Right cardiac atrium (tissue), 5 donors: ENCODE measurements around the gene TMEM236. TPM values are rescaled to one million over a fixed set of nuclear protein-coding genes. Genes with fewer than 3 reads are reported as not detected.

Source experiments
- ATAC-seq, 2 donors: fragments of 200-7000 bp; cut with Tn5 transposase; one replicate each; pipeline versions ENCODE4 v1.8.0 to v1.9.1; 2020; ENCODE audit warnings: moderate library complexity in 2 of 2, mild to moderate bottlenecking in 1 of 2
- DNase-seq, 3 donors: peaks; one replicate each; pipeline ENCODE4 v3.0.0-alpha.2; 2020
- H3K27ac ChIP-seq: one replicate; pipeline ENCODE4 v1.5.1; 2013; ENCODE audit warnings: mild to moderate bottlenecking, low read length, control low read depth, moderate library complexity
- H3K27me3 ChIP-seq: one replicate; pipeline ENCODE4 v1.6.1; 2013; ENCODE audit not compliant: control insufficient read depth, insufficient read depth
- H3K4me1 ChIP-seq: one replicate; pipeline ENCODE4 v1.6.1; 2013; ENCODE audit warnings: low read length; ENCODE audit not compliant: control insufficient read depth, insufficient read depth
- H3K4me3 ChIP-seq: one replicate; pipeline ENCODE4 v1.5.1; 2013; ENCODE audit warnings: low read length, control low read depth
- H3K9me3 ChIP-seq: one replicate; pipeline ENCODE4 v1.6.1; 2013; ENCODE audit warnings: low read length; ENCODE audit not compliant: control insufficient read depth
- WGBS: extraction: QIAGEN DNeasy Blood & Tissue Kit; methylation state at CpG from one replicate; pipeline ENCODE4 v1.1.7; 2013; 5-methylcytosine and 5-hydroxymethylcytosine counted together
- intact Hi-C, 4 donors: fragments of 100-400 bp; cut with DNase I; formaldehyde crosslinking; loops; one replicate each; pipeline versions ENCODE4 v1.11.0 to v1.14.0; 2022 to 2023
- polyA plus RNA-seq: library from polyadenylated mRNA; stranded (reverse); fragments of 200-250 nt; gene quantifications from one replicate; pipeline ENCODE4 v1.2.3, GENCODE V29; 2013
- total RNA-seq, 4 donors: library from RNA; stranded (reverse); fragmentation: NEBNext Ultra II Directional; extraction: Animal tissue kit (Norgen Biotek cat#: 25700); gene quantifications; one replicate each; pipeline ENCODE4 v1.2.1, GENCODE V29; 2021
- donor health status: healthy with polysubstance abuse.
- donor health status: DM: no; HTN: yes; CAD: no.
- donor health status: DM: no; HTN: no; CAD: no.
- donor health status: DM: no; HTN: yes; CAD: no; lungs with severe emphysema.
- donor health status: DM: yes; HTN: yes; CAD: no.

The TMEM236 gene
- total and polyA plus RNA-seq, 5 donors = 0.27 to 1.0 (median 0.71) TPM

DNA sequence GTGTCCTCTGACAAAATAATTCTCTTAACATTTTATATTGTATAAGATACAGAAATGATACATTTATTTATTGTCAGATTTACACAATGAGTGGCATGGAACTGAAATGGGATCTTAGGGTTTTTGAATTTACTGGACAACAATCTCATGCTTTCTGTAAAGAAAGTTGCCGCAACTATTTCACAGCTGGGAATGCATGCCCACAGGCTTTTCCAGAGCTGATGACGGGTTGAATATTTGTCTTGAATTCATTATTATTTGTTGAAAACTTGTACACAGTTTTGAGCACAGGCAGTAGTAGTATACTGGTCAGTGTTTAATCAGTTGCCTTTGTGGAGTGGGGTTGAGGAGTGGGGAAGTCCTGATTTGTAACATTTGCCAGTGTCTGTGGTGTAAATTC is 36.6 kb downstream of the TMEM236 start:
- no peak overlapping the region for H3K4me3 ChIP-seq
- H3K27me3 ChIP-seq = no peaks in the 10 kb centered on the region
- no peak overlapping the region for H3K27ac ChIP-seq
- H3K4me1 ChIP-seq = no peaks in the 10 kb centered on the region
- ATAC-seq = no peak
- intact Hi-C loops = no loop called here
- 87% methylated on average over 2 of the region's 2 CpGs for WGBS
- H3K9me3 ChIP-seq = no peaks in the 10 kb centered on the region
- no peak for DNase-seq

DNA sequence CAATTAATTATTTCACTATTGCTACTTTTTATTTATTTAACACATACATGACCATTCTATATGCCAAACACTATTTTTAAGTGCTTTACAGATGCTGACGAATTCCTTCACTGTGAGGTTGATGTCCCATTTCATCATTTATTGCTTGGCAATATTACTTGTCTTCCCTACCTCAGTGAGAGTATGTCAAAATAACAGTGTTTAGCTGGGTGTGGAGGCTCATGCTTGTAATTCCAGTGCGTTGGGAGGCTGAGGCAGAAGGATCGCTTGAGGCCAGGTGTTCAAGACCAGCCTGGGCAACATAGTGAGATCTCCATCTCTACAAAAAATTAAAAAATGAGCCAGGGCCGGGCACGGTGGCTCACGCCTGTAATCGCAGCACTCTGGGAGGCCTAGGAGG is 37.4 kb downstream of the TMEM236 start:
- Histone ChIP-seq H3K27ac (no peak overlapping the region), H3K9me3 (no peaks in the 10 kb centered on the region), H3K27me3 (no peaks in the 10 kb centered on the region), H3K4me3 (no peak overlapping the region), H3K4me1 (no peaks in the 10 kb centered on the region)
- intact Hi-C loops = no loop called here
- 96% methylated on average over 7 of the region's 7 CpGs for WGBS
- ATAC-seq (no peak), DNase-seq (no peak)

DNA sequence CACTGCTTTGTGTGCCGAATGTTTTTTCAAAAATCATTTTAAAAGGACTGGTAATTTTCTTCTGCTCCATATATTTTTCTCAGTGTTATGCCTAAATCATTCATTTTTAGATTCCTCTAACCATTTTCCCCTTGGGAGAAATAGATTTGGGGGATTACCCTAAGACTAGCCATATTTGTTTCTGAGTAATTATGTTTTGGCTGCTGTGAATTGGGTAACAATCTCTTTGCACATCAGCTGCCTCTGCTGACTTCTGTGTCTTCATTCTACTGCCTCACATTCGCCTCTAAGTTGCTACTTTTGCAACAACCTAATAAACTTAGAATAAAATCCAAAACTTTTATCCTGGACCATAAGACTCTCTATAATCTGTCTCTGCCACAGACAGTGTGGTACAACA is 38.6 kb downstream of the TMEM236 start:
- H3K4me1 ChIP-seq = no peaks in the 10 kb centered on the region
- intact Hi-C loops = no loop called here
- no peaks in the 10 kb centered on the region for H3K9me3 ChIP-seq
- 89% methylated on average over 2 of the region's 2 CpGs for WGBS
- H3K27me3 ChIP-seq = no peaks in the 10 kb centered on the region
- DNase-seq = no peak
- no peak overlapping the region for H3K4me3 ChIP-seq
- no peak overlapping the region for H3K27ac ChIP-seq
- ATAC-seq = no peak

DNA sequence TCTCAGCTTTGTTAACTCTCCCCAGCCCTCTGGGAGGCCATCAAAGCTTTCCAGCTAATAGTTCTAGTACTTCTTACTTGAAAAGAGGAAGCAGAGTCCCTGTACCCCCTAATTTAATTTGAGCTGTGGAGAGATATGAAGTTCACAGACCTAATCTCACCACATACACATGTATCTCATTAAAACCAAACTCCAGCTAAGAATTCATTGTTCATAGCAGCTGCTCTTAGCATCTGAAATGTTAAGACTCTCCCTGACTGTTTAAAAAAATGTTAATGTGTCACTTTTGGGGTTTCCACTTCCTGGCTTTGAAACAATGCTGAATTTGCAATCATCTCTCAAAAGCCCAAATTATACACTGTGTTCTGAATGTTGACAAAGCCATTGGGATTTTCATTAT is 41.0 kb downstream of the TMEM236 start:
- intact Hi-C loops = no loop called here
- Histone ChIP-seq H3K4me1 (no peaks in the 10 kb centered on the region), H3K27me3 (no peaks in the 10 kb centered on the region), H3K9me3 (no peaks in the 10 kb centered on the region), H3K4me3 (no peak overlapping the region), H3K27ac (no peak overlapping the region)
- DNase-seq (no peak), ATAC-seq (no peak)

DNA sequence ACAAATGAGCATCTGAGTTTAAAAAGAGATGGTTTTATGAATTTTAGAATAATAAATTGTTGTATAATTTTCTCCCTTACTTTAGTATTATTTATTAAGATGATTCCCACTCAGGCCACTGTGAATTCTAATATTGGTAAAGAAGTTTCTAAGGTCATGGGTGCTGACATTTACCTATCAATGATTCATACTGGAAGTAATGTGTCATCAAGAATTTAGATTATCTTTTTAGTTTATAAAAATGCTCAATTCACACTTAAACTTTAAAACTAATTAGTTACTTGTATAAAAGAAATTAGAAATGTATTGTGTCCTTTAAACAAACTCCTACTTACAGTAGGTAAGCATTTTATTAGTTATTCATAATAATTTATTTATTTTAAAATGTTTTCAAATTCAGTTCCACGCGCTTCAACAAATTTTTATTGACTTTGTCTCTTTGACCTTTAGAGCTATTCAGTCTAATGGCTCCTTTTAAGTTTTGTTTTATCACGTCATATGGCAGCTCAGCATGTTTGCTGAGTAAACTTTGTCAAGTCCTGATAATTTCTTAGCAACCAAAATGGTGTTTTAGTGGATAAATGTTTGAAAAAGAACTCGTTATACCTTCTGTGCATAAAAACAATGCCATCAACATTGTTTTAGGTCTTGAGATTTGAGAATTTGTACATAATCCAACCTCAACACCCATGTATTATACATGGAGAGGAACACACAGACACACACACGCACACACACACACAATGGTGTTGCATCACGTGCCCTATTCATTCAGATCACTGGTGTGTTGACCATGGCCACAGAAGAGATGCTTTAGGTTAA is 42.0 kb downstream of the TMEM236 start:
- ATAC-seq (no peak), DNase-seq (no peak)
- Histone ChIP-seq H3K4me3 (no peak overlapping the region), H3K27ac (no peak overlapping the region), H3K27me3 (no peaks in the 10 kb centered on the region), H3K4me1 (no peaks in the 10 kb centered on the region), H3K9me3 (no peaks in the 10 kb centered on the region)
- 70% methylated on average over 6 of the region's 6 CpGs for WGBS
- intact Hi-C loops = no loop called here

DNA sequence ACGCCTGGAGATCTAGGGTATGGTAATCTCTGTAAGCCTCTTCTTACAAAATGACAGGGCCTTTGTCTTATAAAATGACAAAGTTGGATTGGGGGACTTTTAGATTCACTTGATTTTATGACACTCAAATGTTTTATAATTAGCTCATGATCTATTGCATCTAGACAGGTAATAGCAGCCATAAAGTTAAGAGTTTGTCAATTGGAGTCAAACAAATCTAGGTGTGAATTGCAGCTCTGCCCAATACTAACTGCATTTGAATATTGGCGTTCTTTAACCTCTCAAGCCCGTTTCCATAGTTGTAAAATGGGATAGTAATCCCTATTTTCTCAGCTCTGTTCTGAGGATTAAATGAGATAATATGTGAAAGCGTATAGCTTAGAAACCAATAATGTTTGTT is 43.1 kb downstream of the TMEM236 start:
- no peak overlapping the region for H3K4me3 ChIP-seq
- intact Hi-C loops = no loop called here
- DNase-seq (no peak), ATAC-seq (no peak)
- WGBS = 94% methylated on average over 4 of the region's 4 CpGs
- no peak overlapping the region for H3K27ac ChIP-seq
- no peaks in the 10 kb centered on the region for H3K9me3 ChIP-seq
- H3K27me3 ChIP-seq = no peaks in the 10 kb centered on the region
- H3K4me1 ChIP-seq = no peaks in the 10 kb centered on the region

DNA sequence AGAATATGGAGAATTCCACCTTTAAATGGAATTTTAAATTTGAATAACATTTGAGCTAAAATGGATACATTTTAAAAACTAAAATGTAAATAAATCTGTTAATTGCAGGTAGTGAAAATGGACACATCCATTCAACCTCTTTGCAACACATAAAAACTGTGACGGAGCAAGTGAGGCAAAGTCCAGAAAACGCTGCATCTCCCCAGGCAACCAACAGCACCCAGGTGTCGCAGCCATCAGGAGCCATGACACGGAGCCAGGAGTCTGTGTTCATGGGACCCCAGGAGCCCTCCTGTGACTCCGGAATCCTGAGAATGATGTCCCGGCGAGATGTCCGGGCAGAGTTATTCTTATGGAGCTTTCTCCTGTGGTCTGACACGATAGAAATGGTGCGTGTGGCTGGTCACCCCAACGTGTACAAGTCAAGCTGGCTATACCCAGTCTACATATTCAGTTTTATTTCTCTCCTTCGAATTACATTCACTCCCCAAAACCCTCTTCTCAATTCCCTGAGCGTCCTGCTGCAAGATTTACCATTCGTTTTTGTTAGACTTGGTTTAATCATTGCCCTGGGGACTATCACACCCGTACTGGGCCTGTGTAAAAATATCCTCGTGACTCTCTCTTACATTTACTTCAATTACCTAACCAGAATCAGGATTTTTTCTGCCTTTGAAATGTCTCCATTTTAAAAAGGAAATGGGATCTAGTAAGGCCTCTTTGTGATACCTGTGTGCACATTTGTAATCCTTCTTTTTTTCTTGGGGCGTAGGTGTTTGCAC is 44.0 kb downstream of the TMEM236 start:
- H3K9me3 ChIP-seq = no peaks in the 10 kb centered on the region
- WGBS = 89% methylated on average over 17 of the region's 17 CpGs
- H3K27ac ChIP-seq = no peak overlapping the region
- no peak for ATAC-seq
- no peak overlapping the region for H3K4me3 ChIP-seq
- no peaks in the 10 kb centered on the region for H3K27me3 ChIP-seq
- intact Hi-C loops = no loop called here
- no peaks in the 10 kb centered on the region for H3K4me1 ChIP-seq
- DNase-seq = no peak

DNA sequence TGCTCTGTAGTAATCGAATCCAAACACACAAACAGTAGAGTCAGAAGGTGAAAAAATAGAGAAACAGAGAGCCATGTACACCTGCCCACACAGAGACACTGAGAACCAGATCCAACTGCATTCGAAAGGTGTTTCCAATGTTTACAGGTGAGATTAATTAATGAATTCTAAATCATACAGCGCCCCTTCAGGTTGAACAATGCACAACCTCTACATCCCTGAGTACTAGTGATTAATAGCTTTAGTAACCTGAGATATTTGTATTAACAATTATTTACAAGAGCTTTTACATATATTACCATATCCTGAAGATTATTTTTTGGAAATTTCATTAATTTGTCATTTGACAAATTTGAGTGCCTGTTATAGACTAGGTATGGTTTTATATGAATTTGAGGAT is 49.5 kb downstream of the TMEM236 start:
- Histone ChIP-seq H3K4me3 (no peak overlapping the region), H3K27ac (no peak overlapping the region), H3K4me1 (no peaks in the 10 kb centered on the region), H3K27me3 (no peaks in the 10 kb centered on the region), H3K9me3 (no peaks in the 10 kb centered on the region)
- ATAC-seq (no peak), DNase-seq (no peak)
- intact Hi-C loops = no loop called here
- WGBS = 91% methylated on average over 3 of the region's 3 CpGs

DNA sequence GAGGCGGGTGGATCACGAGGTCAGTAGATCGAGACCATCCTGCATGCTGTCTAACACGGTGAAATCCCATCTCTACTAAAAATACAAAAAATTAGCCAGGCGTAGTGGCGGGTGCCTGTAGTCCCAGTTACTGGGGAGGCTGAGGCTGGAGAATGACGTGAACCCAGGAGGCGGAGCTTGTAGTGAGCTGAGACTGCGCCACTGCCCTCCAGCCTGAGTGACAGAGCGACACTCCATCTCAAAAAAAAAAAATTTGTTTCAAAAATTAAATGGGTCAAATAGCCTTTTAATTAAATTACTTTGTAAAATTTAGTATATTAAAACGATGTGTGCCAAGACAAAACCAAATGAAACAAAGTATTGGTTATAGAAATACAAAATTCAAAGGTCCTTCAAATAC is 50.3 kb downstream of the TMEM236 start:
- intact Hi-C loops = no loop called here
- no peak overlapping the region for H3K4me3 ChIP-seq
- no peaks in the 10 kb centered on the region for H3K27me3 ChIP-seq
- no peaks in the 10 kb centered on the region for H3K4me1 ChIP-seq
- DNase-seq (no peak), ATAC-seq (no peak)
- H3K9me3 ChIP-seq = no peaks in the 10 kb centered on the region
- 95% methylated on average over 11 of the region's 11 CpGs for WGBS
- no peak overlapping the region for H3K27ac ChIP-seq

DNA sequence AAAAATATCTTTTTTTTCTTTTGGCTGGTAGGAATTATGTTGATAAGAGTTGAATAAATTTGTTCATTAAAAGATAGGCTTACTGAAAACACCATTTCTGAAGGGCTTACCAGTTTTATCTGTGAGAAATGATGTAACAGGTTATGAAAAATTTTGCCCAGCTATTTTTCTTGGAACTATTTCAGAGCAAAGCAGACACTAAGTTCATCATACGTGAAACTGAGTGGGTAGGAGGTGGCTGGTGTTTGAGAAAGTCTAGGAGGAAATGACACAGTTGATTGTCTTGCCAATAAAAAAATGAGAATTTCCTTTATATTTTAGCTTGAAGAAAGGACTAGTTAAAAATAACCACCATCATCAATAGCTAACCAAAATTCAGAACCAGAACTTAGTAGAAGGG is 51.0 kb downstream of the TMEM236 start:
- no peak for ATAC-seq
- DNase-seq = no peak
- Histone ChIP-seq H3K27ac (no peak overlapping the region), H3K27me3 (no peaks in the 10 kb centered on the region), H3K9me3 (no peaks in the 10 kb centered on the region), H3K4me3 (no peak overlapping the region), H3K4me1 (no peaks in the 10 kb centered on the region)
- intact Hi-C loops = no loop called here
- WGBS = 14% methylated on average over 1 of the region's 1 CpG

DNA sequence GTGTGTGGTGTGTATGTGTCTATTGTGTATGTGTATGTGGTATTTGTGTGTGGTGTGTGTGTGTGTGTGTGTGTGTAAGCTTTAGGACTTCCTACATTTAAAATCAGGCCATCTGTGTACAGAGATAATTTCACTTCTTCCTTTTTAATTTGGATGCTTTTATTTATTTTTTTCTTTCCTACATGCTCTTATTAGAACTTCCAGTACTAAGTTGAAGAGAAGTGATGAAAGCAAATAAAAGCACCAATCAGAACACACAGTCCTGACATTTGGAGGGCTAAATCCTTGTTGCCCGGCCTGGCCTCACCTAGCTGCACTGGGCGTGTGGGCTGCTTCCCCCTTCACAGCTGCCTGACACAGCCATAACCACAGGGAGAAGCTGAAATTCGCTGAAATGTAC is 53.3 kb downstream of the TMEM236 start:
- WGBS = 62% methylated on average over 3 of the region's 3 CpGs
- no peak overlapping the region for H3K27ac ChIP-seq
- ATAC-seq (no peak), DNase-seq (no peak)
- H3K4me1 ChIP-seq = no peaks in the 10 kb centered on the region
- H3K27me3 ChIP-seq = no peaks in the 10 kb centered on the region
- no peaks in the 10 kb centered on the region for H3K9me3 ChIP-seq
- intact Hi-C loops = no loop called here
- H3K4me3 ChIP-seq = no peak overlapping the region
